ENCODE results near the gene NKAPL.

DNA sequence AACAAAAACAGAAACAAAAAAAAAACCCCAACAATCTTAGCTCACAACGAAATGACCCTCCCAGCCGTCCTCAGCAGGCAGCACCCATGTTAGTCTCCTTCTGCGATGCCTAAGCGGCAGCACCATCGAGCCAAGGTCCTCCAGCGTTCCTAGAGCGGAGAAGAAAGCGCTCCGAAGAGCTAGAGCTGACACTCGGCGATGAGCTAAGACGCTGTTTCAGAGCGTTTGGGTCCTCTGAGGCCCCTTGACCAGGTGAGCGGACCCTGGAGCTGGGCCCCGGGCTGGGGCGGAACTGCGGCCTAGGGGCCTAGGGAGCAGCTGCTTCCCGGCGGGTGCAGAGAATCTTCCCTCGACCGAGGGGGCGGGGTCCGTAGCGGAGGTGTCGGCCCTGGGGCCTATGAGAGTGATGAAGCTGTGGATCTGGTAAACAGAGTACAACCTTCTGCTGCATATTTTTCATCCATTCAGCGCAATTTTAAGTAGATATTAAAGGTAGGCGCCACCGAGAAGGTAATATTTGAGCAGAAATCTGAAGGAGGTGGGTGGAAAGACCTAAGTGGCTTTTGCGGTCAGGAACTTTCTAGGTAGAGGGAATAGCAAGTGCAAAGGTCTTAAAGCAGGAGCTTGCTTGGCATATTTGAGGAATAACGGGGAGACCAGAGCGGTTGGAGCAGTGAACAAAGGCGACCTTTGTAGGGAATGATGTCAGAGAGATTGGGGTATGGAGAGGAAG, 8.0 kb downstream of the NKAPL start, which contains the start of gene ZSCAN26:
- TF ChIP-seq, protein P1, sequence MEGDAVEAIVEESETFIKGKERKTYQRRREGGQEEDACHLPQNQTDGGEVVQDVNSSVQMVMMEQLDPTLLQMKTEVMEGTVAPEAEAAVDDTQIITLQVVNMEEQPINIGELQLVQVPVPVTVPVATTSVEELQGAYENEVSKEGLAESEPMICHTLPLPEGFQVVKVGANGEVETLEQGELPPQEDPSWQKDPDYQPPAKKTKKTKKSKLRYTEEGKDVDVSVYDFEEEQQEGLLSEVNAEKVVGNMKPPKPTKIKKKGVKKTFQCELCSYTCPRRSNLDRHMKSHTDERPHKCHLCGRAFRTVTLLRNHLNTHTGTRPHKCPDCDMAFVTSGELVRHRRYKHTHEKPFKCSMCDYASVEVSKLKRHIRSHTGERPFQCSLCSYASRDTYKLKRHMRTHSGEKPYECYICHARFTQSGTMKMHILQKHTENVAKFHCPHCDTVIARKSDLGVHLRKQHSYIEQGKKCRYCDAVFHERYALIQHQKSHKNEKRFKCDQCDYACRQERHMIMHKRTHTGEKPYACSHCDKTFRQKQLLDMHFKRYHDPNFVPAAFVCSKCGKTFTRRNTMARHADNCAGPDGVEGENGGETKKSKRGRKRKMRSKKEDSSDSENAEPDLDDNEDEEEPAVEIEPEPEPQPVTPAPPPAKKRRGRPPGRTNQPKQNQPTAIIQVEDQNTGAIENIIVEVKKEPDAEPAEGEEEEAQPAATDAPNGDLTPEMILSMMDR (IDR thresholded peaks at IDR 0.05), result no peak
- peak; percentile 70 for TF ChIP-seq POLR2AphosphoS5 (IDR thresholded peaks at IDR 0.05)
- TF ChIP-seq POLR2A (IDR thresholded peaks at IDR 0.05), result peak; percentile 36 to 45
- TF ChIP-seq EP300 (IDR thresholded peaks at IDR 0.05), result no peak
